Sigmoid colon (tissue), 7 donors: ENCODE measurements around the gene NOL12. TPM values are rescaled to one million over a fixed set of nuclear protein-coding genes. Genes with fewer than 3 reads are reported as not detected.

Source experiments
- DNase-seq: peaks from one replicate; pipeline ENCODE4 v3.0.0-alpha.2; 2019
- H3K27ac ChIP-seq, 4 donors: fragments of 200-600 bp; sonication (generic); one replicate each; pipeline ENCODE4 v1.5.1; 2016 to 2019; ENCODE audit warnings: mild to moderate bottlenecking in 1 of 4
- H3K27me3 ChIP-seq, 3 donors: fragments of 200-600 bp; sonication (generic); one replicate each; pipeline ENCODE4 v1.5.1; 2019; ENCODE audit warnings: mild to moderate bottlenecking in 1 of 3
- H3K36me3 ChIP-seq, 4 donors: fragments of 200-600 bp; sonication (generic); one replicate each; pipeline ENCODE4 v1.5.1; 2016 to 2019
- H3K4me1 ChIP-seq, 4 donors: fragments of 200-600 bp; sonication (generic); one replicate each; pipeline ENCODE4 v1.5.1; 2017 to 2019
- H3K4me3 ChIP-seq, 4 donors: fragments of 200-600 bp; sonication (generic); one replicate each; pipeline ENCODE4 v1.5.1; 2017 to 2019; ENCODE audit warnings: mild to moderate bottlenecking in 2 of 4, moderate library complexity in 1 of 4
- H3K9me3 ChIP-seq, 4 donors: fragments of 200-600 bp in 3 of 4; sonication (generic) in 3 of 4; one replicate each; pipeline versions ENCODE4 v1.5.1 to v1.6.1; 2013 to 2019
- EP300 ChIP-seq, 4 donors: sonication (generic); formaldehyde crosslinking; IDR thresholded peaks; one replicate each; pipeline ENCODE4 v1.6.1; 2017; ENCODE audit warnings: antibody characterized with exemption in 4 of 4
- POLR2A ChIP-seq, 2 donors: fragments of 450-650 bp; IDR thresholded peaks; one replicate each; pipeline ENCODE4 v1.6.1; 2016; ENCODE audit warnings: antibody characterized with exemption in 2 of 2, mild to moderate bottlenecking in 2 of 2, moderate library complexity in 2 of 2
- POLR2AphosphoS5 ChIP-seq, 4 donors: sonication (generic); formaldehyde crosslinking; IDR thresholded peaks; one replicate each; pipeline ENCODE4 v1.6.1; 2017; ENCODE audit warnings: antibody characterized with exemption in 4 of 4
- WGBS, 2 donors: extraction: QIAGEN DNeasy Blood & Tissue Kit; methylation state at CpG; one replicate each; pipeline ENCODE4 v1.1.7; 2013; 5-methylcytosine and 5-hydroxymethylcytosine counted together
- intact Hi-C: fragments of 100-400 bp; cut with DNase I; formaldehyde crosslinking; loops from one replicate; pipeline ENCODE4 v1.15.1; 2023
- polyA plus RNA-seq, 3 donors: library from polyadenylated mRNA; stranded (reverse); fragments of 200-250 nt; gene quantifications; one replicate each; pipeline ENCODE4 v1.2.3, GENCODE V29; 2013
- total RNA-seq, 4 donors: library from RNA; depleted of rRNA; stranded (reverse); fragments of >200 nt; gene quantifications; one replicate each; pipeline ENCODE4 v1.1.0, GENCODE V29; 2016
- TF ChIP-seq, protein P1 (sequence below), 4 experiments: fragments of 450-650 bp in 3 of 4; fragments of 200-600 bp in 1 of 4; IDR thresholded peaks; one replicate each; pipeline ENCODE4 v1.5.1; 2016 to 2019; ENCODE audit warnings: antibody characterized with exemption in 4 of 4, mild to moderate bottlenecking in 3 of 4, moderate library complexity in 2 of 4
- donor health status: healthy with polysubstance abuse.
- donor health status: Bipolar disorder and iron deficiency.
- donor health status: healthy.

Gene NOL12
- total and polyA plus RNA-seq, 7 donors = 10.7 to 41.4 (median 28.2) TPM

- peak overlapping the region; percentile 75 to 95 (median 83) for H3K27ac ChIP-seq
These were observed 26.0 kb upstream of the NOL12 start for GRCh38 chr22:37659897-37660708.

GRCh38 chr22:37660709-37661045 lies 25.5 kb upstream of the NOL12 start:
- intact Hi-C loops = loop anchor here (2.0 kb wide), 1 partner anchor 20 kb away; no protein-coding TSS in a partner anchor
- peaks cover 0 to 3% (median 0%) of the 10 kb centered on the region in 4 donors for H3K36me3 ChIP-seq
- TF ChIP-seq POLR2AphosphoS5 (IDR thresholded peaks at IDR 0.05) (no peak), EP300 (IDR thresholded peaks at IDR 0.05) (no peak), POLR2A (IDR thresholded peaks at IDR 0.05) (no peak)
- TF ChIP-seq, protein P1, sequence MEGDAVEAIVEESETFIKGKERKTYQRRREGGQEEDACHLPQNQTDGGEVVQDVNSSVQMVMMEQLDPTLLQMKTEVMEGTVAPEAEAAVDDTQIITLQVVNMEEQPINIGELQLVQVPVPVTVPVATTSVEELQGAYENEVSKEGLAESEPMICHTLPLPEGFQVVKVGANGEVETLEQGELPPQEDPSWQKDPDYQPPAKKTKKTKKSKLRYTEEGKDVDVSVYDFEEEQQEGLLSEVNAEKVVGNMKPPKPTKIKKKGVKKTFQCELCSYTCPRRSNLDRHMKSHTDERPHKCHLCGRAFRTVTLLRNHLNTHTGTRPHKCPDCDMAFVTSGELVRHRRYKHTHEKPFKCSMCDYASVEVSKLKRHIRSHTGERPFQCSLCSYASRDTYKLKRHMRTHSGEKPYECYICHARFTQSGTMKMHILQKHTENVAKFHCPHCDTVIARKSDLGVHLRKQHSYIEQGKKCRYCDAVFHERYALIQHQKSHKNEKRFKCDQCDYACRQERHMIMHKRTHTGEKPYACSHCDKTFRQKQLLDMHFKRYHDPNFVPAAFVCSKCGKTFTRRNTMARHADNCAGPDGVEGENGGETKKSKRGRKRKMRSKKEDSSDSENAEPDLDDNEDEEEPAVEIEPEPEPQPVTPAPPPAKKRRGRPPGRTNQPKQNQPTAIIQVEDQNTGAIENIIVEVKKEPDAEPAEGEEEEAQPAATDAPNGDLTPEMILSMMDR (IDR thresholded peaks at IDR 0.05) = no peak
- DNase-seq = no peak
- no peak overlapping the region for H3K4me3 ChIP-seq
- no peaks in the 10 kb centered on the region for H3K9me3 ChIP-seq
- peaks cover 0 to 70% (median 64%) of the 10 kb centered on the region in 4 donors for H3K4me1 ChIP-seq
- H3K27ac ChIP-seq = peak overlapping the region; percentile 75 to 95 (median 83)
- H3K27me3 ChIP-seq = no peaks in the 10 kb centered on the region
- whole genome bisulfite sequencing, 2 donors = 79% methylated on average over 2 of the region's 2 CpGs

More at GRCh38 chr22:37659897-37660708, 26.0 kb upstream of the NOL12 start:
- 31 to 66% methylated on average over 14 of the region's 14 CpGs for WGBS, 2 donors
- peak overlapping the region in 2 of 4 donors; percentile 60 to 76 for H3K4me3 ChIP-seq
- DNase-seq = no peak
- no peaks in the 10 kb centered on the region for H3K27me3 ChIP-seq
- intact Hi-C loops = loop anchor here (2.0 kb wide), 1 partner anchor 21 kb away; no protein-coding TSS in a partner anchor
- TF ChIP-seq EP300 (IDR thresholded peaks at IDR 0.05) (no peak), POLR2A (IDR thresholded peaks at IDR 0.05) (no peak), POLR2AphosphoS5 (IDR thresholded peaks at IDR 0.05) (no peak)
- TF ChIP-seq, protein P1 (IDR thresholded peaks at IDR 0.05) = no peak
- peaks cover 0 to 66% (median 62%) of the 10 kb centered on the region in 4 donors for H3K4me1 ChIP-seq
- no peaks in the 10 kb centered on the region for H3K36me3 ChIP-seq
- H3K9me3 ChIP-seq = no peaks in the 10 kb centered on the region

GRCh38 chr22:37661160-37661924 lies 24.8 kb upstream of the NOL12 start:
- Histone ChIP-seq H3K27ac (peak overlapping the region; percentile 75 to 95 (median 83)), H3K27me3 (no peaks in the 10 kb centered on the region), H3K9me3 (no peaks in the 10 kb centered on the region), H3K36me3 (peaks cover 0 to 10% (median 3%) of the 10 kb centered on the region in 4 donors), H3K4me3 (no peak overlapping the region), H3K4me1 (peaks cover 0 to 70% (median 64%) of the 10 kb centered on the region in 4 donors)
- TF ChIP-seq EP300 (IDR thresholded peaks at IDR 0.05) (no peak), POLR2AphosphoS5 (IDR thresholded peaks at IDR 0.05) (peak in 3 of 4 donors; percentile 26 to 69 (median 36))
- TF ChIP-seq, protein P1 (IDR thresholded peaks at IDR 0.05) = peak in 3 of 4 experiments; percentile 11 to 54 (median 35)
- intact Hi-C loops = loop anchor here (2.0 kb wide), 1 partner anchor 19 kb away; no protein-coding TSS in a partner anchor
- 57 to 63% methylated on average over 12 of the region's 12 CpGs for WGBS, 2 donors
- DNase-seq = no peak

- Histone ChIP-seq H3K4me3 (no peak overlapping the region), H3K27ac (peak overlapping the region; percentile 75 to 95 (median 83)), H3K9me3 (no peaks in the 10 kb centered on the region), H3K36me3 (peaks cover 0 to 15% (median 6%) of the 10 kb centered on the region in 4 donors), H3K27me3 (no peaks in the 10 kb centered on the region), H3K4me1 (peaks cover 0 to 70% (median 64%) of the 10 kb centered on the region in 4 donors)
- intact Hi-C loops = no loop called here
- no peak for TF ChIP-seq POLR2A (IDR thresholded peaks at IDR 0.05)
- TF ChIP-seq EP300 (IDR thresholded peaks at IDR 0.05) = no peak
- no peak for TF ChIP-seq POLR2AphosphoS5 (IDR thresholded peaks at IDR 0.05)
- TF ChIP-seq, protein P1 (IDR thresholded peaks at IDR 0.05) = no peak
- DNase-seq = no peak
- 80 to 85% methylated on average over 5 of the region's 5 CpGs for WGBS, 2 donors
These were observed 24.1 kb upstream of the NOL12 start for GRCh38 chr22:37662039-37662438.
